Measurements from ENCODE around the gene CDH13.

Gene CDH13

DNA sequence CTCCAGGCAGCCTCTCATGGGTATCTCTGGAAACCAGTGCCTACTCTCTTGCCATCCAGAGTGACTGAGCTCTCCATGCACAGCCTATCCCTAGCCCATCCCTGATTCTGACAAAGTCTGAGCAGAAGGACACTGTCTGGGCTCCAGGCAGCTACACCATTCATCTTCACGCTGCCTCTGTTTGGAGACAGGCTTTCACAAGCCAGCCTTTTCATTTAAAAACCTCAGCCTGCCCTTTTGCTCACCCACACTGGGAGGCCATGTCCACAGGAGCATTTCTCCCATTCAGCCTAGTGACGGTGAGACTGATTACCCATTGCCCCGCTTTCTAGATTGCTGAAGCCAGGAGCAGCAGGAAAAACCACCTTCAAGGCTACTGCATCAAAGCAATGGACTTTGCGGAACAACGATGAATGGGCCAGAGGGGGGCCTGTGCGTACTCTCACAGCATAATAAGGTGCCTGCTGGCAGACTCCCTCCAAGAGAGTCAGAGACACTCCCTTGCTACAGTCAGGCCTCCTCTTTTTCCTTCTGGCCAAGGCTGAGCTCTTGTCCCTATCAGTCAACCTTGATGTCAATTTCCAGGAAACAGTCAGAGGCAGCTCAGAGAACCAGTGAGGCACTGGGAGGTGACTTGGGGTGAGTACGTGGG, 24.7 kb upstream of the CDH13 start:
- H3K36me3 ChIP-seq = no peaks in the 10 kb centered on the region
- H3K27ac ChIP-seq = no peak overlapping the region
- no peaks in the 10 kb centered on the region for H3K9me3 ChIP-seq (ENCODE audit: severe bottlenecking)
- TF ChIP-seq, protein P1, sequence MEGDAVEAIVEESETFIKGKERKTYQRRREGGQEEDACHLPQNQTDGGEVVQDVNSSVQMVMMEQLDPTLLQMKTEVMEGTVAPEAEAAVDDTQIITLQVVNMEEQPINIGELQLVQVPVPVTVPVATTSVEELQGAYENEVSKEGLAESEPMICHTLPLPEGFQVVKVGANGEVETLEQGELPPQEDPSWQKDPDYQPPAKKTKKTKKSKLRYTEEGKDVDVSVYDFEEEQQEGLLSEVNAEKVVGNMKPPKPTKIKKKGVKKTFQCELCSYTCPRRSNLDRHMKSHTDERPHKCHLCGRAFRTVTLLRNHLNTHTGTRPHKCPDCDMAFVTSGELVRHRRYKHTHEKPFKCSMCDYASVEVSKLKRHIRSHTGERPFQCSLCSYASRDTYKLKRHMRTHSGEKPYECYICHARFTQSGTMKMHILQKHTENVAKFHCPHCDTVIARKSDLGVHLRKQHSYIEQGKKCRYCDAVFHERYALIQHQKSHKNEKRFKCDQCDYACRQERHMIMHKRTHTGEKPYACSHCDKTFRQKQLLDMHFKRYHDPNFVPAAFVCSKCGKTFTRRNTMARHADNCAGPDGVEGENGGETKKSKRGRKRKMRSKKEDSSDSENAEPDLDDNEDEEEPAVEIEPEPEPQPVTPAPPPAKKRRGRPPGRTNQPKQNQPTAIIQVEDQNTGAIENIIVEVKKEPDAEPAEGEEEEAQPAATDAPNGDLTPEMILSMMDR (IDR thresholded peaks at IDR 0.05; ENCODE audit: low read depth, low read length) = no peak
- no peak for DNase-seq
- H3K4me3 ChIP-seq (ENCODE audit: low read depth, low read length) = no peak overlapping the region
- H3K27me3 ChIP-seq (ENCODE audit: insufficient read depth, low read depth, severe bottlenecking) = no peaks in the 10 kb centered on the region

GRCh38 chr16:82603784-82604411, 22.9 kb upstream of the CDH13 start:
- no peaks in the 10 kb centered on the region for H3K36me3 ChIP-seq
- peak; percentile 47 for DNase-seq
- no peaks in the 10 kb centered on the region for H3K27me3 ChIP-seq (ENCODE audit: insufficient read depth, low read depth, severe bottlenecking)
- H3K27ac ChIP-seq = no peak overlapping the region
- no peaks in the 10 kb centered on the region for H3K9me3 ChIP-seq (ENCODE audit: severe bottlenecking)
- TF ChIP-seq, protein P1 (IDR thresholded peaks at IDR 0.05; ENCODE audit: low read depth, low read length) = peak; percentile 53
- no peak overlapping the region for H3K4me3 ChIP-seq (ENCODE audit: low read depth, low read length)

- no peak overlapping the region for H3K4me3 ChIP-seq (ENCODE audit: low read depth, low read length)
- no peaks in the 10 kb centered on the region for H3K36me3 ChIP-seq
- TF ChIP-seq, protein P1 (IDR thresholded peaks at IDR 0.05; ENCODE audit: low read depth, low read length) = no peak
- no peaks in the 10 kb centered on the region for H3K27me3 ChIP-seq (ENCODE audit: insufficient read depth, low read depth, severe bottlenecking)
- DNase-seq = no peak
- no peak overlapping the region for H3K27ac ChIP-seq
- H3K9me3 ChIP-seq (ENCODE audit: severe bottlenecking) = no peaks in the 10 kb centered on the region
Observed at GRCh38 chr16:82605076-82605475, 21.7 kb upstream of the CDH13 start.

DNA sequence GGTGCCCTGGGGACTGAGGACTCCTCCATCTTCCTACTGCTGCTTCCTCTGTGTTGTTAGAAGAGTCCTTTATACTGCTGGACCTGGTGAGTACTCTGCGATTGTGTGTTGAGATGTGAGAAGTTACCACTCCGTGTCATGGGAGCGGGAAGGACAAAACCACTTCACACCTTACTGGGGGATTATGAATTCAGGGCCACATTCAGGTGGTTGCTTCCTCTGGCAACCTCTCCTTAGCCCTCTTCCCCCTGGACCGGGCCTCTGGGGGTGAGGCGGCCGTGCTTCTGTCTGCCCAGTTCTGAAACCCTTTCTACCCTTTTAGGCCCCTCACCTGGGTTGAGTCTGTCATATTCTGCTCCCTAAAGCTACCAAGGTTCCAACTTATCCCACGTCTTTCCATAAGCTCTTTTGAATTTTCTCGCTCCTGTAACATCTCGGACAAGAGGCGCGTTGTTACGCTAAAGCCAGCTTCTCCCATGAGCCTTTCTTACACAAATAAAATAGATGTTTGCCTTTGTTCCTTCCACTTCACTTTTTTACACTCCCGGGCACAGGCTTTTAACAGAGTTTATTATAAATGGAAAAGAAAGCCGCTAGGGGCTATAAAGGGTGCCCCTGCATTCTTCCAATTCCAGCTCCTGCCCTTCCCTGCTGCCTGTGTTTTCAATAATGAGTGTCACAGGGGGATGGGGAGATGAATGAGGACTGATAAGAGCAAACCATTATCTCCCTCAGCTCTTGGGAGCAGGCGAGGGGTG, 20.7 kb upstream of the CDH13 start:
- H3K9me3 ChIP-seq (ENCODE audit: severe bottlenecking) = no peaks in the 10 kb centered on the region
- no peak overlapping the region for H3K4me3 ChIP-seq (ENCODE audit: low read depth, low read length)

GRCh38 chr16:82609140-82609539, 17.6 kb upstream of the CDH13 start:
- no peak for DNase-seq

More for the DNA sequence above, 20.7 kb upstream of the CDH13 start:
- no peak for DNase-seq
- Histone ChIP-seq H3K27ac (no peak overlapping the region), H3K36me3 (no peaks in the 10 kb centered on the region), H3K27me3 (ENCODE audit: insufficient read depth, low read depth, severe bottlenecking) (no peaks in the 10 kb centered on the region)
- TF ChIP-seq, protein P1 (IDR thresholded peaks at IDR 0.05; ENCODE audit: low read depth, low read length) = no peak

More at GRCh38 chr16:82609140-82609539, 17.6 kb upstream of the CDH13 start:
- H3K4me3 ChIP-seq (ENCODE audit: low read depth, low read length) = no peak overlapping the region
- no peaks in the 10 kb centered on the region for H3K9me3 ChIP-seq (ENCODE audit: severe bottlenecking)
- TF ChIP-seq, protein P1 (IDR thresholded peaks at IDR 0.05; ENCODE audit: low read depth, low read length) = no peak
- no peaks in the 10 kb centered on the region for H3K36me3 ChIP-seq
- no peaks in the 10 kb centered on the region for H3K27me3 ChIP-seq (ENCODE audit: insufficient read depth, low read depth, severe bottlenecking)
- H3K27ac ChIP-seq = no peak overlapping the region
